LNCaP clone FGC (cell line): ENCODE measurements around the gene DIPK1B.

Experiments used
- DNase-seq: peaks from one replicate; pipeline ENCODE4 v3.0.0-alpha.2; 2011; ENCODE audit warnings: low read depth
- H3K4me3 ChIP-seq: 2 replicates; pipeline ENCODE4 v1.5.1; 2011; ENCODE audit warnings: mild to moderate bottlenecking, low read depth, low read length, control low read depth
- CTCF ChIP-seq: IDR thresholded peaks from 2 replicates; pipeline ENCODE4 v1.5.1; 2012; ENCODE audit warnings: mild to moderate bottlenecking; ENCODE audit not compliant: control insufficient read depth, insufficient read depth; ENCODE audit errors: extremely low read depth

Gene DIPK1B

GRCh38 chr9:136671254-136671614, 41.1 kb upstream of the DIPK1B start:
- DNase-seq, result no peak
- no peak for TF ChIP-seq CTCF
- H3K4me3 ChIP-seq, result no peak overlapping the region

GRCh38 chr9:136671646-136672430, 40.5 kb upstream of the DIPK1B start:
- DNase-seq, result no peak
- TF ChIP-seq CTCF, result peak; percentile 65
- H3K4me3 ChIP-seq, result no peak overlapping the region

GRCh38 chr9:136672431-136673087, 39.8 kb upstream of the DIPK1B start:
- DNase-seq, result no peak
- TF ChIP-seq CTCF, result no peak
- no peak overlapping the region for H3K4me3 ChIP-seq

GRCh38 chr9:136673088-136673974, 39.0 kb upstream of the DIPK1B start:
- no peak for DNase-seq
- TF ChIP-seq CTCF, result no peak
- no peak overlapping the region for H3K4me3 ChIP-seq

GRCh38 chr9:136673975-136674785, 38.2 kb upstream of the DIPK1B start:
- DNase-seq, result no peak
- no peak overlapping the region for H3K4me3 ChIP-seq
- no peak for TF ChIP-seq CTCF

- no peak for DNase-seq
- no peak for TF ChIP-seq CTCF
- no peak overlapping the region for H3K4me3 ChIP-seq
Measured at GRCh38 chr9:136674786-136675349, 37.5 kb upstream of the DIPK1B start.
